Bronchial epithelial cell (primary cell): Measurements from ENCODE around the gene EYS. TPM values are rescaled to one million over a fixed set of nuclear protein-coding genes. Genes with fewer than 3 reads are reported as not detected.

Source experiments
- DNase-seq: peaks from one replicate; pipeline ENCODE4 v3.0.0-alpha.2; 2010; ENCODE audit warnings: low read depth
- FAIRE-seq: peaks from 2 replicates; lab custom pipeline; 2011; peaks lifted over from hg19 to GRCh38; lab: Jason Lieb, UNC
- H3K27me3 ChIP-seq: 2 replicates; pipeline ENCODE4 v1.5.1; 2011; ENCODE audit warnings: low read length; ENCODE audit not compliant: control insufficient read depth, insufficient read depth
- H3K36me3 ChIP-seq: 2 replicates; pipeline ENCODE4 v1.5.1; 2011; ENCODE audit warnings: low read length; ENCODE audit not compliant: control insufficient read depth, insufficient read depth
- H3K4me3 ChIP-seq: 2 replicates; pipeline ENCODE4 v1.5.1; 2011; ENCODE audit warnings: mild to moderate bottlenecking, low read depth, low read length, control low read depth
- total RNA-seq: library from RNA; depleted of rRNA; stranded (reverse); fragments of >200 nt; gene quantifications from 2 replicates; pipeline ENCODE4 v1.2.1, GENCODE V29; 2014
- TF ChIP-seq, protein P1 (sequence below): IDR thresholded peaks from 2 replicates; pipeline ENCODE4 v1.5.1; 2011; ENCODE audit warnings: mild to moderate bottlenecking, moderate library complexity, low read length, control low read depth, inconsistent platforms; ENCODE audit not compliant: insufficient read depth, severe bottlenecking

EYS gene
- total RNA-seq, 1 donor from 2014 or later = 0.53 TPM

- no peak for FAIRE-seq
These were observed 1893.4 kb downstream of the EYS start for GRCh38 chr6:63813566-63814120.

DNA sequence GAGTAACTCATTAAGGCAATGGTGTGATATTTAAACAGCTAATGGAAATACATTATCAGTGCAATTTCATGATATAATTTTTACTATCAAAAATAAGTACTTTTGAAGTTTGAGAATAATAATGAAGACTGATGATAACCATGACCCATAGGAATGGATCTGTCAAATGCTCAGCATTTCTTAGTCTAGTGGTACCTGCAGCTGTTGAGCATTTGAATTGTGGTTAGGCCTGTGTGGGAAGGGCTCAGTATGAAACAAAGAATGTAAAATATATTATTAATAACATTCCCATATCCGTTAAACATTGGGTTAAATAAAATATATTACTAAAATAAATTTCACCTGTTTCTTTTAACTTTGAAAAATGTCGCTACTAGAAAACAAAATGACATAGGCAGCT lies 1898.5 kb downstream of the EYS start:
- TF ChIP-seq, protein P1, sequence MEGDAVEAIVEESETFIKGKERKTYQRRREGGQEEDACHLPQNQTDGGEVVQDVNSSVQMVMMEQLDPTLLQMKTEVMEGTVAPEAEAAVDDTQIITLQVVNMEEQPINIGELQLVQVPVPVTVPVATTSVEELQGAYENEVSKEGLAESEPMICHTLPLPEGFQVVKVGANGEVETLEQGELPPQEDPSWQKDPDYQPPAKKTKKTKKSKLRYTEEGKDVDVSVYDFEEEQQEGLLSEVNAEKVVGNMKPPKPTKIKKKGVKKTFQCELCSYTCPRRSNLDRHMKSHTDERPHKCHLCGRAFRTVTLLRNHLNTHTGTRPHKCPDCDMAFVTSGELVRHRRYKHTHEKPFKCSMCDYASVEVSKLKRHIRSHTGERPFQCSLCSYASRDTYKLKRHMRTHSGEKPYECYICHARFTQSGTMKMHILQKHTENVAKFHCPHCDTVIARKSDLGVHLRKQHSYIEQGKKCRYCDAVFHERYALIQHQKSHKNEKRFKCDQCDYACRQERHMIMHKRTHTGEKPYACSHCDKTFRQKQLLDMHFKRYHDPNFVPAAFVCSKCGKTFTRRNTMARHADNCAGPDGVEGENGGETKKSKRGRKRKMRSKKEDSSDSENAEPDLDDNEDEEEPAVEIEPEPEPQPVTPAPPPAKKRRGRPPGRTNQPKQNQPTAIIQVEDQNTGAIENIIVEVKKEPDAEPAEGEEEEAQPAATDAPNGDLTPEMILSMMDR = no peak
- Histone ChIP-seq H3K27me3 (no peaks in the 10 kb centered on the region), H3K4me3 (no peak overlapping the region), H3K36me3 (no peaks in the 10 kb centered on the region)
- DNase-seq (no peak), FAIRE-seq (no peak)

More at GRCh38 chr6:63813566-63814120, 1893.4 kb downstream of the EYS start:
- no peaks in the 10 kb centered on the region for H3K36me3 ChIP-seq
- TF ChIP-seq, protein P1 = no peak
- H3K4me3 ChIP-seq = no peak overlapping the region
- no peak for DNase-seq
- H3K27me3 ChIP-seq = no peaks in the 10 kb centered on the region

- no peaks in the 10 kb centered on the region for H3K36me3 ChIP-seq
- TF ChIP-seq, protein P1 = no peak
- no peak overlapping the region for H3K4me3 ChIP-seq
- no peaks in the 10 kb centered on the region for H3K27me3 ChIP-seq
- DNase-seq (peak; percentile 27), FAIRE-seq (no peak)
These were observed 1900.0 kb downstream of the EYS start for GRCh38 chr6:63807056-63807455.

DNA sequence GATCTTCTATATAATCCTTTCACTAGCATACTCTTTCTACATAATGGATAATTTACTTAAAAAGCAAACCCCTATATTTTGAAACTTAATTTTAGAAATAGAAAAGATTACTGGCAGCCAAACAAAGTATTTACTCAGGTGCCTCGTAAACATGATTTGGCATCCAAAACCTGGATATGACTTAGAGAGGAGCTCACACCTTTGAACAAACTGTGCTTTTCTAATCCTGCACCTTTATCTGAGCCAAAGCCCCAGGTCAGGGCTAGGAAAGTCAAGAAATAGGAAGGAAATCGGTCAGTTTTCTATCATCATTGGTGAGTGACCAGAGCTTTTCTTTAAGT lies 1900.5 kb downstream of the EYS start:
- Histone ChIP-seq H3K4me3 (no peak overlapping the region), H3K27me3 (no peaks in the 10 kb centered on the region), H3K36me3 (no peaks in the 10 kb centered on the region)
- DNase-seq (no peak), FAIRE-seq (no peak)
- TF ChIP-seq, protein P1 = no peak

DNA sequence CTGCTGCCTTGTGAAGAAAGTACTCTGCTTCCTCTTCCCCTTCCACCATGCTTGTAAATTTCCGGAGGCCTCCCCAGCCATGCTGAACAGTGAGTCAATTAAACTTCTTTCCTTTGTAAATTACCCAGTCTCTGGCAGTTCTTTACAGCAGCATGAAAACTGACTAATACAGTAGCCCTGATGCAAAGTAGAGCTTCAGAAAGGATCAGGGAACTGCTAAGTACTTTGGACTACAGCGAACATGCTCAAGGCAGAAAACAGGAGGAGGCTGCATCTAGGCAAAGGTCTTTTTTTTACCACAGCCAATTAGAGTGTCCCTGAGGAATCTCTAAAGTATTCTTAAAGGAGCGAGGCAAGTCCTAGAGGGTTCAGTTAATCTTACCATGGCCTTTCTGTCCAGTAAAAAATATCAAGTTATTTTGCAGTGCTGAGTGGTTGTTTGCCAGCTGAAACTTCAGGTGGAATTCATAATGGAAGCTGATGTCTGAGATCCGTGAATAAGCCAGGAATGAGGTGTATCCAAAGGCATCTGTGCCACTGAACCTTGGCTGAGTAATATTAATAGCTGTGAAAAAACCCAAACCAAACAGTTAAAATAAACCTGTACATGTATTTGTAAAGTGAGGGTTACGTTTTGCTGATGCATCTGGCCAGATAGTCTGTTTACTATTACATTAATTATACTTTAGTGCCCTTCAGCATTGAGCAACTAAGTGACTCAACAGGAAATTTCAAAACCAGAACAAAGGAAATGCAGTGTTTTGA lies 1901.0 kb downstream of the EYS start:
- Histone ChIP-seq H3K4me3 (no peak overlapping the region), H3K27me3 (no peaks in the 10 kb centered on the region), H3K36me3 (no peaks in the 10 kb centered on the region)
- DNase-seq (peak; percentile 98), FAIRE-seq (no peak)
- TF ChIP-seq, protein P1 = no peak
